Forelimb muscle (tissue), 1 donor: ENCODE measurements around the gene CLDN1. TPM values are rescaled to one million over a fixed set of nuclear protein-coding genes. Genes with fewer than 3 reads are reported as not detected.

Experiments
- DNase-seq: peaks from one replicate; pipeline ENCODE4 v3.0.0-alpha.2; 2013; ENCODE audit warnings: low read depth
- polyA plus RNA-seq: library from polyadenylated mRNA; unstranded; fragments of 120-200 nt; gene quantifications from one replicate; pipeline ENCODE4 v1.2.1, GENCODE V29; 2013; ENCODE audit not compliant: insufficient read length

CLDN1 gene
- polyA plus RNA-seq, 1 donor = 2.6 TPM

DNA sequence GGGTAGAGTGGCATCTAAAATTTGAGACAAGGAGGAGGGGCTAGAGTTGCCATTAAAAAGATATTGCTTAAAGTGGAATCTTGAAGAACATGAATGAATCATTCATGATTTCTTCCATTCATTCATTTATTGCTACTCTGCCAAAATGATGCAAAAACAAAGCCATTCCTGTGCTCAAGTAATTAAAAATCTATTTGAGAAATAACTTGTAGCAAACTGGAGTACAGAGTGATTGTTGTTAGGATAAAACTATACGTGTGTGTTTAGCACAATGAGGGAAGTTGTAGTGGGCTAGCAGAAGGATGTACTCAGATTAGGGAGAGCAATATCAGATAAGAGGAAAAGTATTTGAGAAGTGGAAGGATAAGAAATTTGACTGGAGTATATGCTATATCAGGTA is 11.7 kb upstream of the CLDN1 start:
- DNase-seq = no peak

DNA sequence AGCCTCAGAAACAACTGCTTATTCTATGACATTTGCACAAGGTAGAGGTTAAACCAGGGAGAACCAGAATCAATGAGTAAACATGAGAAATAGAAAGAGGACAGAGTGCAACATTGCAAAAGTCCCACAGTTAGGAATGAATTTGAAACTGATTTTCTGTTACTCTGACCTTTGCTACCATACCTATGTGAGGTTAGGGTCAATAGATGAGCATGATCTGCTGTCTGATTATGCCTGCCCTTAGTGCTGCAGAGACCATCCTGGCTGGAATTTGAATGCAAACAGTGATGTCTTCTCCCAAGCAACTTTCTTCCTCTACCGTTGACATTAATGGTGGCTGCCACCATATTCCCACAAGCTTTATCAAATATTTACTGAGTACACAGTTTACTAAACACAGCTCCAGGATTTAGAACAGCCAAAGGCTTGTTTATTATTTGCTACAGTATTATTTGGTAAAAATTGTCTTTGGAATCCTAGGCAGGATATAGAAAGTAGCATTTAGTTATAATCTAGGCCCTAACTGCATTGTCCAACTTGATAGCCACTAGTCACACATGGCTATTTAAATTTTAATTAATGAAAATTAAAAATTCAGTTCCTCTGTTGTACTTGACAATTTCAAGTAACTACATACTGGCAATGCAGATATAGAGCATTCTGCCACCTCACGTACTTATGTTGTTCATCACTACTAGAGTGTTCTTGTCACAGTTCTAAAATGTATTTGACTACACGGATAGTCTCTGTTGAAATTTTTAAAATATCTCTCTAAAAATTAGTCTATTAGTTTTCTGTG is 8.9 kb upstream of the CLDN1 start:
- no peak for DNase-seq

DNA sequence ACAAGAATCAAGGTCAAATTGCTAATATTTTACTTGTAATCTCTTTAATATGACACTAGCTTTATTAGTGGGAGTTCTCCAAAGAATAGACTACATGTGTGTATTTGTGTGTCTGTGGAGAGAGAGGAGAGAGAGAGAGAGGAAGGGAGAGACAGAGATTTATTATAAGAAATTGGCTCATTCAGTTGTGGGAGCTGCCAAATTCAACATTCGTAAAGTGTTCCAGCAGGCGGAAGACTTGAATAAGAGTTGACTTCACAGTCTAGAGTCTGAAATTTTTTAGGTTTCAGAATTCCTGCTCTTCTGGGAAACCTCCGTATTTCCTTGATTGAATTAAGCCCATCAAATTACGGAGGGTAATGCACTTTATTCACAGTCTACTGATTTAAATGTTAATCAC is 4.7 kb upstream of the CLDN1 start:
- DNase-seq = peak; percentile 41

DNA sequence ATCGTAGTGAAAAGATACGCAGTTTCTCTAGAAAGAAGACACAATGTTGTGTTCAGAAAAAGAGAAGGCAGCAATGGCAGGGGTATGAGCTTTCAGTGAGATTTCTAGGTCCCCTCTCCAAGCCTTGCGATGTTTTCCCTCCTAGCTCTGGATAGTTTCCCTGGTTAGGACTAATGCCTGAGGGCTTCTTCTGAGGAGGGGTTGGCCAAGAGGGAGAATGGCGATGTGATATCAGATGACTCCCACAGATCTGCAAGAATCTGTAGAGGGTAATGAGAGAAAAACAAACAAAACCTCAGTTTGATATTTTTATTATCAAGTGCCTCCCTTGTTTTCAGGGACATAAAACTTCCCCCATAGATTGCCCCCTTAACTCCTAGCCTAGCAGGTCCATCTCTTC is 4.1 kb upstream of the CLDN1 start:
- no peak for DNase-seq

DNA sequence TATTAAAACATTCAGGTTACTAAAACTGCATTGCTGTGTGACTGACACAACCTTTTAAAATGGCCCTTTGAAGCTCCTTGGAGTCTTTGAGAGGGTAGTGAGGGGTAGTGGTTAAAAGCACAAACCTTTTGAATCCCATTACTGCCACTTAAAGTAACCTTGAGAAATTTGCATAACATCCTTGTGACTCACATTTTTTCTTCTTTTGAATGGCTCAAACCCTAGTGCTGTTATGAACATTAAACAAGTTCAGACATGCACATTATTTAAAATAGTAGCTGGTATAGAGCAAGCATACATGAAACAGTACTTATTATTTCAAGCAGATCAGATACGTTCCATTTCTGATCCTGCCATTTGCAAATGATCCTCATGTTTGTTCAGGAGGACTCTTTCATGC is 3.7 kb upstream of the CLDN1 start:
- no peak for DNase-seq

DNA sequence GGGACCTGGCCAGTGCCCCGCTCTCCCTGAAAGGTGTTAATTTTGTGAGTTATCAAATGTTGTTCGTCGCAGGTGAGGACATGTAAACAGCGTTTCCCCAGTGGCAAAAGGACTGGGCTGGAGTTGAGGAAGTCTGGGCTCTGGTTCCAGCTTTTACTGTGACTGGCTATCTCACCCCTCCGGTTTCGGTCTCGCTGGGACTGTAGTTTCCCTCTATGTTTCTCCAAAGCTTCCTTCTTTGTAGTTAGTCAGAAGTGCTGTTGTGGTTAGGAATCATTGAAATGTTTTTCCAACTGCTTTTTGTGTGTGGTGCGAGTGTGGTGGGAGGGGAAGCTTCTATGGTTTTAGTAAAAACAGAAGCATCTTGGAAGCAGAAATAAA is 990 bp upstream of the CLDN1 start:
- DNase-seq = no peak

DNA sequence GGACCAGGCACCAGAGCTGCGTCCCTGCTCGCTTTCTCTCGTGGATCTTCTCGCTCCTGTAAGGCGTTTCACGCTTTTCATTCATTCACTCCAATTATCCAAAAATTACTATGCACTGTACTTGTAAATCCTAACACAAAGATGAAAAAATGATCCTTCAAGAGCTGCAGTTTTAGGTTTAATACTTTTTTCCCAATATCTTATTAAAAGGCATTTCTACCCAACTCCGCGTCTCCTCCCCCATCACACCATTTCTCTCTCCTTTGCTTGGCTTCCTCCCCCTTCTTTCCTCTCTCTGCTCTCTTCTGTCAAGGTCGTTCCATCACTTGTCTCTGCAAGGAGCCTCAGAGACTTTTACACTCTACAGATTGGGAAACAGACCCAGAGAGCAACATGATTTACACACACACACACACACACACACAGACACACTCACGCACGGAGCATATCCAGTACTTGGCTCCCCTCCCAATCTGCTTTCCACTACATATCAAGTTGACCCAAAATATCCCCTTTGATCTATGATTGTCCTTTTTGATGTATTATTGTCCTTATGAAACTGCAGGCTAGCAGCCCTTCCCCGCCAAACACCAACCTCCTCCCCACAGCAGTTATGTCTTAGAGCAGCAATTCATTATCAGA is 479 bp upstream of the CLDN1 start:
- no peak for DNase-seq

DNA sequence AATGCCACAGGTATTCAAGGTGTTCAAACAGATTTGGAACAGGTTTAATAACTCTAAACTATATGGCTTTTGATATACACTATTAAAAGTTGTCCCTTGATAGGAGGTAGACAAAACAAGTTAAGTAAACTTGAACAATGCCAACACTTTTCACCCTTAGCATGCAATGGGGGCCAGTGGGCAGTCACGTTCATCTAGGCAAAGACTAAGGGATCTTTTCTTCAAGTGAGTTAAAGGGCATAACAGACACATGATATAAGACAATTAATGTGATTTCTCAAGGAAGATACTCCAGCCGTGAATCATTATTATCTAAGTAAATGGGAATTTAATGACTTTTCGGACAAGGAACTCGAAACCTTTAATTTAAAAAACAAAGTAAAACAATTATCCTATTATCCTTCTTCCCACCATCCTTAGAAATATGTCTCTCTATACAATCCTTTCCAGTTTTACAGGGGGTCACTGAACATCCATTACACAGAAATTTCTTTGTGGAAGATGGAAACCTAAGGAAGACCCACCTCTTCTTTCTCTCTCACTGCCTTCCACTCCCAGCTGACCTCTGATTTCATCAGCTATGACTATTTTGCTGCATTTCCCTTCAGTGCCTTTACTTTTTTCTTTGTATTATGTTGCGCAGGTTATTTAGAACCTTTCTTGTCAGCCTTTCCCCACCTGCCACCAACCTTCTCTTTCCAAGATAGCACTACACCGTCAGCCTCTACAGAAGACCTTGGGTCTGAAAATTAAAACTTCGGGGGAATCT is 1.5 kb downstream of the CLDN1 start:
- no peak for DNase-seq

DNA sequence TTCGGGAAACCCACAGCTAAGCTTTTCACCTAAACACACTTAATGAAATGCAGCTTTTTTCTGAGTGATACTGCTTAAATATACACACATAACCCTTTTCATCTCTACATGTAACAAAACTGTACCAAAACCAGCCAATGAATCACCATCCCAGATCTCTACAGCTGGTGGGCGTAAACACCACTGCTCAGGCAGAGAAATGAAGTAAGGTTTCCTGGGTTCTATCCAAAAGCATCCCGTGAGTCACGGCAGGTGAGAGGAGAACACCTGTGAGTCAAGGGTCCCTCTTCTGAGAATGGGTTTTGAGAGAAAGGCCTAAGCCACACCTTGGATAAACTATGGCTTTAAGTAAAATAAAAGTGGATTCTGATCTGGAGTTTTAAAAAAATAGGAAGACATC is 2.6 kb downstream of the CLDN1 start:
- no peak for DNase-seq

DNA sequence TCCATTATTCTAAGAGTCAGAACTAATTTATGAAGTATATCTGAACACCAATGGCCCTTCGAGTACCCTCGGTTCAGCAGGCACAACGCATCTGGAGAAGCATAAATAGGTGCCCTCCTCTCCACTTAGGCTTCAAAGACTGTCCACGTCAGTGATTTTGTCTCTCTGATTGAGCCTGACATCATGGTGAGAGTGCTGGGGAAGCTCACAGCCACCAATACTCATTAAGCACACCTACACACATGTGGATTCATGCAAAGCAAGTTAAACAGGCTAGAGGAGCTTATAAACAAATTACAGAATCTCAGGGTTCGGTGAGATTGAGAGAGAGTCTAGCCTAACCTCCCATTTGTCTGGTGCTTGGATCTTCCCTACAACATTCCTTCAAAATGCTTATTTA is 3.6 kb downstream of the CLDN1 start:
- DNase-seq = no peak

DNA sequence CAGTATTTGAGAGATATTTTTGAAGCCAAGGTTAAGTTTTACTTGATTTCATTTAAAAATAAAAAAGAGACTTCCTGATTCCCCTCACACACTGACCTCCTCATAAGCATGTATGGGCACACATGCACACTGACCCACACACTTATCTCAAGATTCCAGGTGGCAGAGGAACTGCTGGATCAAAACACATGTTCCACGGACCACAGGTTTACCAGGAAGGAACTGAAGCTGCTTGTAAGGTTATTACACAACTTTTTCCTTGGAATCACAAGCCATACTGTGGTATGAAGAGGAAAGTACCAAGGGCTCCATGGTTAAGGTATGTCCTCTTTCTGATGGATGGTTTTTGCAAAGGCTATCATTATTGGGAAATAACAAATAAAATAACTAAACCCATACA is 7.5 kb downstream of the CLDN1 start:
- DNase-seq = no peak

DNA sequence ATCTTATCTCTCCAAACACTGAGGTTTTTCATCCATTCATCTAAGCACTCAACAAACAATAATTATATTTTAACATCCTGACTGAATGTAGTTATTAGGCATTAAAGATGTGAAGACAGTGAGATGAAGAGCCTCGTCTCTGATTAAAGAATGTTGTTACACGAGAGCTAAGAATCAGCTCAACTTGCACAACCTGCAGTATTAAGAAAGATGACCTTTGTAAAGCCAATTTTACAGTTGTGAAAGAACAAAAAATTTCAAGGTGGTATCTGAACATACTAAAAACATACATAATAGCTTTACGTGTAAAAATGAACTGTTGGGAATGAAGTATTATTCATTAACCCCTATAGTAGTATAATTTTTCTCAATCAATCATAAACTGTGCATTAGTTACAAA is 12.8 kb downstream of the CLDN1 start:
- DNase-seq = no peak

DNA sequence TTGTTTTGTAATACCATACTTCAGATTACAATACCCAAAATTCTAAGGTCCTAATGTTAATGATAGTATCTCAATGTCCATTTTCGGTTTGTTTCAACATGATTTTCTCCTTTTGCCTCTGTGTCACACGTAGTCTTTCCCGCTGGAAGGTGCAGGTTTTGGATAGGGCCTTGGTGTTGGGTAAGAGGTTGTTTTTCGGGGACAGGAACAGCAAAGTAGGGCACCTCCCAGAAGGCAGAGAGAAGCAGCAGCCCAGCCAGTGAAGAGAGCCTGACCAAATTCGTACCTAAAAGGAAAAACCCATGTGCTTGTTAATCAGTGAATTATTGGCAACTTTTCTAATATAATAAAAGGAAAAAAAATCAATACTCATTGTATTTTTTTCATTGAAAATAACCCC is 14.1 kb downstream of the CLDN1 start:
- DNase-seq = no peak

DNA sequence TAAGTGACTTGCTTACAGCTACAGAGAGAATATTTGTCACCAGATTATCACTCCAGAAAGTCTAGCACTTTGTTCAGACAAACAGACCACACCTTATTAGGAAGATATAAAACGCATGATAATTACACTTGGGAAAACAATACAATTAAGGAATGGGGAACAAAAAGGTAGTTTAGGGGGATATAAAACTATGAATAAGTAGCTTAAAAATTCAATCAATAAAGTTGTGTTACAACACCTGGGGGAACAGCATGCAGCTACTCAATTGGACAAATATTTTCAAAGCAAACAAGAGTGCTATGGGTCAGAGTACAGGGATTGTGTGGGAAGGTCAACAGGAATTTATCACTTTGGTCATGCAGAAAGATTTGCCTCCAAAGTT is 15.1 kb downstream of the CLDN1 start:
- no peak for DNase-seq

DNA sequence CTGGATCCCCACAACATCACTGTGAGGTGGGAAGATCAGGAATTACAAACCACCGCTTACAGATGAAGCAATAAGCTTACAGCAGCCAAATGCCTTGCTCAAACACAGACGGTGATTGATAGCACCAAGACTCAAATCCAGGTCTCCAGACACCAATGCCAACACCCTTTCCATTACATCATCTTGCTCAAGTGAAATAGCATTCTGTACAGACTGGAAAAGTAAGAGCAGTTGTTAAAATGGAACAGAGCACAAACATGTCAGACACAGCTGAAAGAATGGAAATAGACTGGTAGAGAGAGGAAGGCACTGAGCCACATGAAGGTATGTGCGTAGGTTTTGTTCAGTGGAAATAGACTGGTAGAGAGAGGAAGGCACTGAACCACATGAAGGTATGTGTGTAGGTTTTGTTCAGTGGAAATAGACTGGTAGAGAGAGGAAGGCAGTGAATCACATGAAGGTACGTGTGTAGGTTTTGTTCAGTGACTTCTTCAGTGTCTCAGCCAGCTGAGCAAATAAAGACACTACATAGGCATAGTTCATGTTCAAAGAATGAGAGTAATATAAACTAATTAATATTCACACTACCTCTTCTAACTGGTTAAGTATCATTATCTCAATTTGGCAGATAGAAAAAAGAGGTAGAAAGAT is 15.6 kb downstream of the CLDN1 start:
- no peak for DNase-seq

DNA sequence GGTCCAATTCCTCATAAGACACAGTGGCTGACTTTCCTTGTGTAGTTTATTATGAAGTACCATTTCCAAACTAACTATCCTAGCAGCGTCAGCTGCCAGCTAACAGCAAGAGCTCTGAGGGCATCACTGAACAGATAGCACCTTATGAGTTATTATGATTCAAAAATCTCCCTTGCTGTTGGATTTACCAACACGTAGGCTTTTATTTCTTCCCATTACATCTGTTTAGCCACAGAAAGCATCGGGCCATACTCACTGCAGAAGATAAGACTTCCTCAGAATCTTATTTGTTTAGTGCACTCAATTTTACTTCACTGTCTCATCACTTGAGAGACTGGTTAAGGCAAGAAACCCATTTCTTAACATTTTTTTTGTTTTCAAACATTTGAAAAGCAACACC is 16.2 kb downstream of the CLDN1 start:
- DNase-seq = no peak

DNA sequence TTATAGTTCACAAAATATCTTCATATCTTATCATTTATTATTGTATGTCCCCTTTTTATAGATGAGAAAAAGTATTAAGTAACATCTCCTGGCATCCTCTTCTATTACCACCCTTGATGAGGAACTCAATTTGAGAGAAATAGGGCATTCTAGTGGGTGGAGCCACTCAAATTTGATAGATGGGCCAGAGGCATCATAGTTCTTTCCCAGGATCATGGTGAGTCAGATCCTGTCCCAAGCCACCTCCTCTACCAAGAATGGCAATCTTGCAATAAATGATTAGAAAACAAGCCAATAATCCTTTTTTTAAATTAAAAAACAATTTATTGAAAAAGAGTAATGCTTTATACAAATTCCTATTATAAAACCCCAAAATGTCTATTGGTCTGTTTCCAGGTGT is 16.8 kb downstream of the CLDN1 start:
- DNase-seq = no peak

DNA sequence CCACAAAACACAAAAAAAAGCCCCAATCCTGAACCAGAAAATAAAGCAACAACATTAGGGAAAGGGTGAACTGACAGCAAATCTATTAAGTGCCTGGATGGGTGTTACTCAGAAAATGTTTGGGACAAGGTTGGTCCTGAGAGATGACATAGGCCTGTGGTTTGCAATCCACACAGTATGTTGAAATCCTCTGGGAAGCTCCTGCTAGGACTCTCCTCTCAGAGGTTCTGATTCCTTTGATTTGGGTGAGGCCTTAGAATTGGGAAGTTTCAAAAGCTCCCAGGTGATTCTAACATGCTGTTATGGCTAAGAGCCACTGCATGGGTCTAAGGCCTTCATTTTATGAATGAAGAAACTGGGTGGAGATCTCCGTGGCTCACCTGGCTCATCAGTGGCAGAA is 18.4 kb downstream of the CLDN1 start:
- no peak for DNase-seq

DNA sequence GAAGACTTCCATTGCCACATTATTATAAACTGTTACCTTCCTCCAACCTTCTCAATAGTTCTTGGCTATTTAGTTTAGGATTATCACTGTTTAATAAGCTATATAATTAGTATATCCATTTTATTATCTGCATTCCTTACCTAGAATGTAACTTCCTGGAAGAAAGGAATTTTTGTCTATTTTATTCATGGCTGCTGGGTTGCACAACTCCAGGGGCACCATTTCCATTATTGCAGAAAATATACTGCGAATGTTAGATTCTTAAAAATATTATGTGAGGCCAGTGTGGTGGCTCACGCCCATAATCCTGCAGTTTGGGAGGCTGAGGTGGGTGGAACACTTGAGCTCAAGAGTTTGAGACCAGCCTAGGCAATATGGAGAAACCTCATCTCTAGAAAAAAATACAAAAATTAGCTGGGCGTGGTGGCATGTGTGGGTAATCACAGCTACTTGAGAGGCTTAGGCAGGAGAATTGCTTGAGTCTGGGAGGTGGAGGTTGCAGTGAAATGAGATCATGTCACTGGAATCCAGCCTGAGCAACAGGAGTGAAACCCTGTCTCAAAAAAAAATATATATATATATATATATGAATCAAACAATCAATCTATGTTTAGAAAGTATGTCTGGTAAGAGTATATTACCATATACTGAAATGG is 19.9 kb downstream of the CLDN1 start:
- DNase-seq = no peak

DNA sequence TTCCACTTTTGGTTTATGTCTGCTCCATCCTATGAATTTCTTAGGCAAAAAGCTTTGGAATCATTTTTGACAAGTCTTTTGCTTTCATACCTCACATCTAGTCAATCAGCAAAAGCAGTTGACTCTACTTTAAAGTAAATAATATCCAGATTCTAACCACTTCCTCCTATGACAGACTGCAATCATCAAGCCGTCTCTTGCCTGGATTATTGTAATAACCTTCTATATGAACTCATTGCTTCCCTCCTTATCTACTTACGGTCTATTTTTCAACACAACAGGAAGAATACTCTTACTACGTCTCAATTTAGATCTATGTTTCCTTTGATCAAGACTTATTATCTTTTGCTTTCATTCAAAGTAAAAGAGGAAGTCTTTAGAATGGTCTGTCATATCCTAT is 20.7 kb downstream of the CLDN1 start:
- no peak for DNase-seq

DNA sequence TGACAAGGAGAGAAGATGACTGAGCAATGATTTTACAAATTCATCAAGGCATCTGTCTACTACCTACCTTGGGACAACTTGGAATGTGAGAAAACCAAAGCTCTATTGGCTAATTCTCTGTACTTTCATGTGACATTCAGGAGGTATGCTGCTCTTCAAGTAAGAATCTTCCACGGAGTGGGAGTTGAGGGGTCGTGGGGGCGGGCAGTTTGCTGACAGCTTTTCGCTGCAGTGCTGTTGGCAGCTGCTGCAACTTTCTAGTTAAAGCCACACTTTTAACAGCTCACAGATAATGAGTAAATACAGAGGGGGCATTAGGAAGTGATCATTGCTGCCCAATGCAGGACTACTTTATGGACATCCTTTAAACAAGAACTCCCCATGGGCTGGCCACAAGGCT is 22.3 kb downstream of the CLDN1 start:
- DNase-seq = no peak

DNA sequence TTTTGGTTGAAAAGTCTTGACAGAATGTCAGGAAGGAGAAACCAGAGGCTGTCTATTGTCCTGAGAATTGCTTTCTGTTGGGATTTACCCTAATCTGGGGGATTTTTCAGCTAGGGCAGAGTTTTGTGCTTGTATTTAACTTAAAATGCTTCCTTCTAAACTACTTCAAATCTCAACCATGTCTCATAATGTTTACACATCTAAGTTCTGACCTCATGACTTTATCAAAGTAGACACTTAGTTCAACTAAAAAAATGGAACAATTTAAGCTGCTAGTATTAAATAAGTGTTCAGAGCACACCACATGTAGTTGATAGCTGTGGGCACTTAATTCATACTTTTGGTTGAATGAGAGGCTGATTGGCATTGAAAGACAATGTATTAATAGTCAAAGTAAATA is 28.2 kb downstream of the CLDN1 start:
- no peak for DNase-seq
